Glomerular visceral epithelial cell (primary cell): ENCODE results near the gene SMIM35.

Source experiments
- DNase-seq: peaks from one replicate; pipeline ENCODE4 v3.0.0-alpha.2; 2016; ENCODE audit errors: extremely low spot score

The SMIM35 gene

DNA sequence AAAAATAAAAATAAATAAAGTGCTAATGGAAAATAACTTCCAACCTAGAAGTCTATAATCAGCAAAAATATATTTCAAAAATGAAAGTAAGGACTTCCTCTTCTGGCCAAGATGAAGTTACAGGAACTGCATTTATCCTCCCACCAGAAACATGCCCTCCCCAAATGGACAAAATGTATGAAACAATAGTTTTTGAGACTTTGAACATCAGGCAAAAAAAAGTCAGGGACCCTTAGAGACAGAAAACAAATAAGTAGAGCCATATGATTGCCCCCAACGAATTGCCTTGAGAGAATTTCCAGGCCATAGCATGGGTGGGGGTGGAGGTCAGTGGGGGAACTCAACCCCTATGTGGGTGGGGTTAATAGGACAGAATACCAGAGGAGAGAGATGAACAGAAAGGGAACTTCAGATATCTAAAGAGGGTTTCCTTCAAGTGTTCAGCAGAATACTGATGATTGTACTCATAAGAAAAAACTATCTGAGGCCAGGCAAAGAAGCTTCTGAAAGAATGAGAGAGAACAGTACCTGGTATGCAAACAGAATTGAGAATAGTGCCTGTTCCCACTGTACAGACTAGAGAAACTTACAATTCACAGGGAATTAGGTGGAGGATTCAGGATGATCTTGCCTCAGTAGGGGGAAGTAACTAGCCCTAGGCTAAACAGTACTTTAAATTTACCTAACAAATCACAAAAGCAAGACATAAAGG, 127.2 kb downstream of the SMIM35 start:
- DNase-seq = no peak

DNA sequence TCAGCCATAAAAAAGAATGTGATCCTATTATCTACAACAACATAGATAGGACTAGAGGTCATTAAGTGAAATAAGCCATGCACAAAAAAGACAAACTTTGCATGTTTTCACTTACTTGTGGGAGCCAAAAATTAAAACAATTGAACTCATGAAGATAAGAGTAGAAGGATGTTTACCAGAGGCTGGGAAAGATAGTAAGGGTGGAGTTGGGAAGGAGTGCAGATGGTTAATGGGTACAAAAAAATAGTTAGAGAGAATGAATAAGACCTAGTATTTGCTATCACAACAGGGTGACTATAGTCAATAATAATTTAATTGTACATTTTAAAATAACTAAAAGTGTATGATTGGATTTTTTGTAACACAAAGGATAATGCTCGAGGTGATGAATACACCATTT, 127.8 kb downstream of the SMIM35 start:
- DNase-seq = no peak
